Endodermal cell (in vitro differentiated cells): ENCODE results near the gene REEP5. TPM values are rescaled to one million over a fixed set of nuclear protein-coding genes. Genes with fewer than 3 reads are reported as not detected.
A peak's percentile ranks its signal among the peaks of the same experiment; 100 is the strongest.

Source experiments
- DNase-seq: peaks from one replicate; pipeline ENCODE4 v3.0.0-alpha.2; 2017
- H3K27ac ChIP-seq: 2 replicates; pipeline ENCODE4 v1.5.1; 2013; ENCODE audit warnings: mild to moderate bottlenecking, low read depth, low read length, moderate library complexity
- H3K27me3 ChIP-seq: 2 replicates; pipeline ENCODE4 v1.6.1; 2013; ENCODE audit warnings: mild to moderate bottlenecking, low read length, moderate library complexity; ENCODE audit not compliant: insufficient read depth, control insufficient read depth, poor library complexity, severe bottlenecking
- H3K36me3 ChIP-seq: 2 replicates; pipeline ENCODE4 v1.7.0; 2013; ENCODE audit warnings: mild to moderate bottlenecking, low read length, moderate library complexity; ENCODE audit not compliant: control insufficient read depth, insufficient read depth
- H3K4me1 ChIP-seq: one replicate; pipeline ENCODE4 v1.7.0; 2013; ENCODE audit warnings: low read length; ENCODE audit not compliant: control insufficient read depth, insufficient read depth
- H3K4me3 ChIP-seq: 2 replicates; pipeline ENCODE4 v1.5.1; 2013; ENCODE audit warnings: mild to moderate bottlenecking, low read length, moderate library complexity
- H3K9ac ChIP-seq: 2 replicates; pipeline ENCODE4 v1.6.1; 2013; ENCODE audit warnings: mild to moderate bottlenecking, low read length, moderate library complexity; ENCODE audit not compliant: poor library complexity, severe bottlenecking; ENCODE audit errors: extremely low read depth
- H3K9me3 ChIP-seq: 2 replicates; pipeline ENCODE4 v1.6.1; 2013; ENCODE audit warnings: mild to moderate bottlenecking, low read length, moderate library complexity; ENCODE audit not compliant: control insufficient read depth
- H3K27ac Mint-ChIP-seq: 2 replicates; pipeline ENCODE4 v1.8.0; 2020; ENCODE audit warnings: mixed read lengths
- H3K27me3 Mint-ChIP-seq: 2 replicates; pipeline ENCODE4 v1.8.0; 2021; ENCODE audit warnings: mild to moderate bottlenecking, mixed read lengths; ENCODE audit not compliant: insufficient read depth
- H3K36me3 Mint-ChIP-seq: 2 replicates; pipeline ENCODE4 v1.8.0; 2020; ENCODE audit warnings: low read depth, mixed read lengths
- H3K4me1 Mint-ChIP-seq: 2 replicates; pipeline ENCODE4 v1.8.0; 2020; ENCODE audit warnings: mixed read lengths
- H3K4me3 Mint-ChIP-seq: 2 replicates; pipeline ENCODE4 v1.8.0; 2020; ENCODE audit warnings: mild to moderate bottlenecking, moderate library complexity, mixed read lengths
- H3K9me3 Mint-ChIP-seq: 2 replicates; pipeline ENCODE4 v1.8.0; 2020; ENCODE audit warnings: mild to moderate bottlenecking, mixed read lengths
- CTCF ChIP-seq: fragments of 200-600 bp; sonication (generic); conservative IDR thresholded peaks from 2 replicates; pipeline ENCODE4 v1.5.0; 2021; ENCODE audit warnings: antibody characterized with exemption, mild to moderate bottlenecking
- WGBS, 2 experiments: methylation state at CpG; one replicate each; pipeline versions ENCODE4 v1.1.5 to v1.1.7; 2013; ENCODE audit warnings: missing lambda C conversion rate in 2 of 2, mixed read lengths in 1 of 2; ENCODE audit not compliant: insufficient coverage in 1 of 2, insufficient read length in 1 of 2; 5-methylcytosine and 5-hydroxymethylcytosine counted together
- total RNA-seq, 2 donors: library from RNA; stranded (reverse); fragmentation: NEBNext Ultra II Directional in 1 of 2; extraction: Animal tissue kit (Norgen Biotek cat#: 25700) in 1 of 2; gene quantifications; 2 replicates in 1 of 2; 3 replicates in 1 of 2; pipeline ENCODE4 v1.2.1, GENCODE V29; 2021

REEP5 gene
- total RNA-seq, 2 donors from 2014 or later: 42.1 to 42.3 TPM

GRCh38 chr5:112878101-112878500 lies 43.9 kb downstream of the REEP5 start:
- no peak overlapping the region for H3K27ac ChIP-seq
- H3K4me1 ChIP-seq: no peaks in the 10 kb centered on the region
- no peak for TF ChIP-seq CTCF
- peaks cover 34% of the 10 kb centered on the region for H3K36me3 Mint-ChIP-seq
- H3K4me3 ChIP-seq: no peak overlapping the region
- peaks cover 79% of the 10 kb centered on the region for H3K36me3 ChIP-seq
- peaks cover 4% of the 10 kb centered on the region for H3K4me1 Mint-ChIP-seq
- H3K27me3 ChIP-seq: no peaks in the 10 kb centered on the region
- no peak overlapping the region for H3K4me3 Mint-ChIP-seq
- H3K9me3 ChIP-seq: no peaks in the 10 kb centered on the region
- H3K27ac Mint-ChIP-seq: no peak overlapping the region
- 84 to 86% methylated on average over 3 to 4 of the region's 4 CpGs for WGBS, 2 experiments
- H3K27me3 Mint-ChIP-seq: no peaks in the 10 kb centered on the region
- DNase-seq: no peak
- no peaks in the 10 kb centered on the region for H3K9me3 Mint-ChIP-seq
- H3K9ac ChIP-seq: no peak overlapping the region

- Mint-ChIP-seq H3K9me3 (no peaks in the 10 kb centered on the region), H3K36me3 (peaks cover 38% of the 10 kb centered on the region), H3K4me1 (peaks cover 4% of the 10 kb centered on the region), H3K4me3 (no peak overlapping the region), H3K27ac (peak overlapping the region; percentile 58), H3K27me3 (no peaks in the 10 kb centered on the region)
- TF ChIP-seq CTCF: no peak
- Histone ChIP-seq H3K36me3 (peaks cover 69% of the 10 kb centered on the region), H3K4me3 (no peak overlapping the region), H3K4me1 (no peaks in the 10 kb centered on the region), H3K9me3 (no peaks in the 10 kb centered on the region), H3K9ac (no peak overlapping the region), H3K27ac (no peak overlapping the region), H3K27me3 (no peaks in the 10 kb centered on the region)
- no peak for DNase-seq
- 76 to 90% methylated on average over 1 to 2 of the region's 2 CpGs for WGBS, 2 experiments
Measured at GRCh38 chr5:112876362-112876761, 45.7 kb downstream of the REEP5 start.

GRCh38 chr5:112870966-112871365 lies 51.1 kb downstream of the REEP5 start:
- Mint-ChIP-seq H3K9me3 (no peaks in the 10 kb centered on the region), H3K4me3 (no peak overlapping the region), H3K36me3 (peaks cover 71% of the 10 kb centered on the region), H3K27ac (no peak overlapping the region), H3K4me1 (peaks cover 2% of the 10 kb centered on the region), H3K27me3 (no peaks in the 10 kb centered on the region)
- no peaks in the 10 kb centered on the region for H3K9me3 ChIP-seq
- no peaks in the 10 kb centered on the region for H3K27me3 ChIP-seq
- DNase-seq: no peak
- TF ChIP-seq CTCF: no peak
- H3K36me3 ChIP-seq: peaks cover 79% of the 10 kb centered on the region
- 74% methylated on average over 3 of the region's 3 CpGs; no CpG with 5 or more reads in 1 of the 2 experiments for WGBS, 2 experiments
- no peak overlapping the region for H3K27ac ChIP-seq
- no peak overlapping the region for H3K4me3 ChIP-seq
- no peak overlapping the region for H3K9ac ChIP-seq
- H3K4me1 ChIP-seq: no peaks in the 10 kb centered on the region
